Measurements from ENCODE around the gene DLL4.

DLL4 gene

DNA sequence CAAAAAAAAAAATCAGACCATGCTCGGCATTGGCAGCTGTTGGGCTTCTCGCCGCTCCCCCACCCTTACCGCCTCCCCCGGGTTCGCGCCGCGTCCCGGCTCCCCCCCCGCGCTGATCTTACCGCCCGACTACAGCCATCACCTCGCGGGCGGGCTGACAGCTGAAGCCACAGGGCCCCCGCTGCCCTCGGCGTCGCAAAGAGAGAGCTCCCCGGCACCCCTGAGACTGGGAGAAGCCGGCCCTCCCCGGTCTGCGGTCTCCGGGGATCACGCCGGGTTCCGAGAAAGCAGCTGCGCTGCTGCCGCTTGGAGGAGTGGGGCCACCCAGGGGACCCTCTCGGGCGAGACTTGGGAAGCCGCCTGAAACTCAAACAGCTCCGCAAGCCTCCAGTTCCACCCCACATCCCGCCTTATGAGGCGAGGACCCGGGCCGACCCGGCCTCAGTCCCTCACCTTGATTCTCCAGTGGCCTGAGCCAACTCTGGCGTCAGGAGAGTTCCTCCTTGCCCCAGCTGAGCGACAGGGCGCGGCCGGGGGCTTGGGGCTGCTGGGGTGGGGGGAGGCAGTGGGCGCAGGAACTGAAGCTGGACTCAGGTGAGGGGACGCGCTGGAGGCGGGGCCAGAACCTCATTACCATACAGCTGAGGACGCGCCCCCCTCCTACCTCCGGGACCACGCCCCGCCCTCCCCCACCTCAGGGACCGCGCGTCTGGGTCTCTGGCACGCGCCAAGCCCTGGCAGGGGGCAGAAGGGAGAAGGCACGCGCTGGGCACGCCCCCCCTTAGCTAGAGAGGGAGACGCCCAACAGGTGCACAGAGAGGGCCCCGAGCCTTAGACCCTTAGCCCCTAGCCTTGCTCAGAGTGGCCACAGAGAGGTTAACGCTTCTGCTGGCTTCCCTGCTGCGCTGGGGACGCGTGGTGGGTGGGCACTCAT is 1.0 kb upstream of the DLL4 start:
- DNase-seq = no peak

DNA sequence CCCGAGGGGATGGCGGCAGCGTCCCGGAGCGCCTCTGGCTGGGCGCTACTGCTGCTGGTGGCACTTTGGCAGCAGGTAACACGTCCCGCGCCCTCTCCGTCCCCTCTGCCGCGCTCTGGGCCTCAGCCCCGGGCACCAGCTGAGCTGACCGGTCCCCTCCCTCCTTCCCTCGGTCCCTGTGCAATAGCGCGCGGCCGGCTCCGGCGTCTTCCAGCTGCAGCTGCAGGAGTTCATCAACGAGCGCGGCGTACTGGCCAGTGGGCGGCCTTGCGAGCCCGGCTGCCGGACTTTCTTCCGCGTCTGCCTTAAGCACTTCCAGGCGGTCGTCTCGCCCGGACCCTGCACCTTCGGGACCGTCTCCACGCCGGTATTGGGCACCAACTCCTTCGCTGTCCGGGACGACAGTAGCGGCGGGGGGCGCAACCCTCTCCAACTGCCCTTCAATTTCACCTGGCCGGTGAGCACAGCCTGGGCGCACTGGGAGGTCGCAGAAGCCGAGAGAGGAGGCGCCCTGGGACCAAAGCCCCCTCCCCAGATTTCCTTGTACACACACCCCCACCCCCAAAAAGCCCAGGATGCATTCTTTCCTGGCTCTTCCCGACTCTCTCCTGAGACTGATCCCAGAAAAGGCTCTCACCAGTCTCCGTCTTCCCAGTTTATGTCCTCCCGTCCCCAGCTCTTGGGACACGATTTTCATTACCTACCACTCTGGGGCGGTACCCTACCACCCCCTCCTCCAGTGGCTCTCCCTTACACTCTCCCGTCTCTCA is 705 bp downstream of the DLL4 start:
- no peak for DNase-seq

DNA sequence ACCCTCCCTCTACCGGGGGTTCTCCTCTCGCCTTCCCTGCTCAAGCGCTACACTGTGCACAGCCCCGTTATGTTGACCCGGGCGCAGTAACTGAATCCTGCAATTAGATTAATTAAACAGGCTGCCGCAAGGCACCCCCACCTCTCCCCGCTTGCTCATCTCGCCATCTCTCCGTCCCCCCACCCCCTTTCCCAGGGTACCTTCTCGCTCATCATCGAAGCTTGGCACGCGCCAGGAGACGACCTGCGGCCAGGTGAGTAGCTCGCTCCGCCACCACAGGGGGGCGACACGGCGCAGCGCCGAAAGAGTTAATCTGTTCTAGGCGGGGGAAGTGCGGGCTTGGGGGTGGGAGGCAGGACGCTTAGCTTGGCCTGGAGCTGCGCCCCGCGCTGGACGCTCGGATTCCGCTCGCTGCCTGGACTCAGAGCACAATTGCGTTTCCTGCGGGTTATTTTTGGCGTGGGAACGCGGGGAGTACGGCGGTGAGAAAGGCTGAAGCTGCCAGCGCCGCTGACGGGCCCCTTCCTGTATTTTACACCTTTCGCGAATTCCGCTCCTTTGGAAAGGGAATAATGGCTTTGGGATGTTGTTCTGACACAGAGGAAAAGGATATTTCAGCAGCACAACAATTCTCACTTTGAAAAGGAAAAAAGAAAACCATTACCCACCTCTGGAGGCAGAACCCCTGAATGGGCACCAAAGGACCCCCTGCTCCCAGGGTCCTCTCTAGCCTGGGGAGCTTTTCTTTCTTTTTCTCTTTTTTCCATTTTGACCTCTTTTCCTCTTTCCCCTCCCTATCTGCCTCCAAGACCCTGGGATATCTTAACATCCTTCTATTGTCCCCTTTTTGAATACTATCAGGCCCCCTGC is 1.5 kb downstream of the DLL4 start:
- peak; percentile 35 to 48 for DNase-seq

DNA sequence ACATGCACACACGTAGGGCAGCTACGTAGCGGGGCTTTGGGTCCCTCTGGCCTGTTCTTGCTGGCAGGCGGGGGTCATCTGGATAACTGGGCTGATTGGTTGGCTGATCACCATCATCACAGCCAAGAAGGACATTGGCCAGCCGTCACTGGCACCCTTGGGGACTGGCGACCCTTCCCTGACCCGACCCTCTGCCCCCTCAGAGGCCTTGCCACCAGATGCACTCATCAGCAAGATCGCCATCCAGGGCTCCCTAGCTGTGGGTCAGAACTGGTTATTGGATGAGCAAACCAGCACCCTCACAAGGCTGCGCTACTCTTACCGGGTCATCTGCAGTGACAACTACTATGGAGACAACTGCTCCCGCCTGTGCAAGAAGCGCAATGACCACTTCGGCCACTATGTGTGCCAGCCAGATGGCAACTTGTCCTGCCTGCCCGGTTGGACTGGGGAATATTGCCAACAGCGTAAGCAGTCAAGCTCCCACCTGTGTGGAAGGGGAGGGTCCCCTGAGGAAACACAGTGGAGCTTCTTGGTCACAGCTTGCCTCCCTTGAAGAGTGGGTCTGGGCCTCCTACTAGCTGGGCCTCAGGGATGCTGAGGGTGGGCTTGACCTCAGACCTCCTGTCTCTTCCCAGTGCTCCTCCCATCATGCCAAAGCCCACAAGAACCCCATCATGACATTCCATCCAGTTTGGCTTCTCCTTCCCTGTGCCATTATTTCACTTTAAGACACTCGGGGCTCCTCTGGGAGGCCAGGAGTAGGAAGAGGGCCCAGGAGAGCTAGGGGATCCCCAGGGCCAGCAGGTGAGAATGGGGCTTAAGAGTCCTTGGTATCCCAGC is 2.4 kb downstream of the DLL4 start:
- no peak for DNase-seq

GRCh38 chr15:40932156-40932555 is 3.0 kb downstream of the DLL4 start:
- DNase-seq = no peak

GRCh38 chr15:40932649-40933516 is 3.7 kb downstream of the DLL4 start:
- no peak for DNase-seq

GRCh38 chr15:40933517-40933902 is 4.4 kb downstream of the DLL4 start:
- no peak for DNase-seq

- DNase-seq = no peak
Observed at GRCh38 chr15:40934457-40934856, 5.3 kb downstream of the DLL4 start.

- no peak for DNase-seq
Observed at GRCh38 chr15:40936234-40936708, 7.1 kb downstream of the DLL4 start.

DNA sequence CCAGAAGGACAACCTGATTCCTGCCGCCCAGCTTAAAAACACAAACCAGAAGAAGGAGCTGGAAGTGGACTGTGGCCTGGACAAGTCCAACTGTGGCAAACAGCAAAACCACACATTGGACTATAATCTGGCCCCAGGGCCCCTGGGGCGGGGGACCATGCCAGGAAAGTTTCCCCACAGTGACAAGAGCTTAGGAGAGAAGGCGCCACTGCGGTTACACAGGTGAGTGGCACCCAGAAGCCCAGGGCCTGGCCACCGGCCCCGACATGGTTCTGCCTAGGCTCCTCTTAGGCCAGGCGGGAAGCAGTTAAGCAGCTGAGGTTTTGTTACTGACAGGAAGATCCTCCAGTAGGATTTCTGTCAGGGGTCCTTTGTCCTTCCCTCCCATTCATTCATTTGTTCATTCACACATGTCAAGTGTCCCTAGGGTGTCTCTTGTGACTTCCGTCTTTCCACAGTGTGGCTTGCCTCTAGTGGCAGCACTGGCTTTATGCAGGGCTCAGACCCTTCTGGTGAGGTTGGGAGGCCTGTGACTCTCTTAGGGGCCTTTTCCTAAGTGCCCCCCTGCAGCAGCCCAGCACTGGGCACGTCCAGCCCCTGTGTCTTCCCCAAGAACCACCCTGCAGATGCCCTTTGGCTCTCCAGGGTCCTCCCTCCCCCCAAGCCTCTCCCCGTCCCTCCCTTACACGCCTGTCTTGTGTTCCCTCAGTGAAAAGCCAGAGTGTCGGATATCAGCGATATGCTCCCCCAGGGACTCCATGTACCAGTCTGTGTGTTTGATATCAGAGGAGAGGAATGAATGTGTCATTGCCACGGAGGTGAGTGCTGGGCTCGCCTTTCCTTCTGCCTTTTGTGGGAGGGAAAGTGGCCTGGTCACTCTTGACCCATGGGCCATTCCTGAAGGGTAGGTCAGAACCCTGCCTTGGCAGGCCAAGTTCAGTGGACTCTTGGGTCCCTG is 7.8 kb downstream of the DLL4 start:
- DNase-seq = no peak

- DNase-seq = no peak
Observed at GRCh38 chr15:40937762-40938535, 8.8 kb downstream of the DLL4 start.

- no peak for DNase-seq
Observed at GRCh38 chr15:40938536-40938870, 9.4 kb downstream of the DLL4 start.

- DNase-seq = no peak
Observed at GRCh38 chr15:40940296-40940801, 11.2 kb downstream of the DLL4 start.

DNA sequence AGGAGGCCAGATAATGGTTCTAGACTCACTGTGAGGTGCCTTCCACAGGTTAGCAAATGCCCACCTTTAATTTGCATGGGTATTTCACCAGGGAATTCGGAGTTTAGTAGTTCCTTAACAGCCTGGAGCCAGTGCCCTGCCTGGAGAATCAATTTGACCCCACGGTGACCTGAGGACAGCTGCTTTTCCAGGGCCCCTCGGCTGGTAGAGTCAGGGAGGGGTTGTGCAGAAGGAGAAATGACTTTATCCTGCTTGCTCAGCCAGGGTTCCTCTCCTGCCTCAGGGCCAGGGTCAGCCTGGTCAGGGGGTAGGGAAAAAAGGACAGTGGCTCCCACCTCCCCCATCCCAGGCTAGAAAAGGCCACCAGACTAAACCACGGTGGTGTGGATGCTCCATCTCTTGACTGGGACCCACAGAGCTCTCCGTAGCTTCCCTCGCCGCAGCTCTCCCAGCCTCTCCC is 12.0 kb downstream of the DLL4 start:
- no peak for DNase-seq

- peak; percentile 71 to 74 for DNase-seq
Observed at GRCh38 chr15:40941528-40942336, 12.6 kb downstream of the DLL4 start.

DNA sequence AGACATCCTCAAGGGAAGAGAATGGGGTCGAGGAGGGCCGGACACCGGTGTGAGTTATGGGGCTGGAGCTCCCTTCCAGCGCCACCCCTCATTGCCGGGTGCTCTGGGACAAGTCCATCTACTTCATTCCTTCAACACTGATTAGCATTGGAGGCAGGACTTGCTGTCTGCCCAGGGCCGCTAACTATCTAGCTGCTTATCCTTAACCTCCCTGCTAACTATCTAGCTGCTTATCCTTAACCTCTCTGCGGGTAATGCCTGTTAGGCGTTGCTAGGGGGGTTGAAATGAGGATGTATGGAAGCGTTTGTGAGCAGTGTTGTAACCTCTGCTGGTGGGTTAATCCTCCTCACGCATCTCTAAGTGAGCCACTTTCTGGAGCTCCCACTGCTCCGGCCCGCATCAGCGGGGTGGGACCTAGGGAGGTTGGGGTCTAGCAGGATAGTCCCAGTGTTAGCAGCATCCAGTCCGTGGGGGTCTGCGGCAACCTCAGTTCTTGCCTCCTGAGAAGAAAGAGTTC is 13.3 kb downstream of the DLL4 start:
- no peak for DNase-seq

GRCh38 chr15:40942878-40943277 is 13.7 kb downstream of the DLL4 start:
- no peak for DNase-seq

Data from CD4-positive, alpha-beta T cell treated with Interleukin-1 beta for 1 hour (primary cell).